ENCODE measurements around the gene ARHGAP21. TPM values are rescaled to one million over a fixed set of nuclear protein-coding genes. Genes with fewer than 3 reads are reported as not detected.

The ARHGAP21 gene
- total RNA-seq, 4 donors from 2014 or later, result 15.3 to 59.1 (median 37.1) TPM

GRCh38 chr10:24716295-24716694 lies 7.4 kb downstream of the ARHGAP21 start:
- DNase-seq, result no peak
- 48 to 54% methylated on average over 5 of the region's 5 CpGs for WGBS, 2 donors
- intact Hi-C loops (cut with DNase I), result loop anchor here (10.0 kb wide), 1 partner anchor 71 kb away; no protein-coding TSS in a partner anchor
- no peak for TF ChIP-seq POLR2A (IDR thresholded peaks at IDR 0.05)
- no peak for TF ChIP-seq CTCF (IDR thresholded peaks at IDR 0.05)
- peaks cover 0 to 65% (median 29%) of the 10 kb centered on the region in 3 donors for H3K4me1 ChIP-seq
- H3K27ac ChIP-seq, result no peak overlapping the region
- no peak overlapping the region for H3K4me3 ChIP-seq
- H3K27me3 ChIP-seq, result no peaks in the 10 kb centered on the region
- no peaks in the 10 kb centered on the region for H3K9me3 ChIP-seq
- no peaks in the 10 kb centered on the region for H3K36me3 ChIP-seq

- Histone ChIP-seq H3K4me1 (peaks cover 0 to 61% (median 29%) of the 10 kb centered on the region in 3 donors), H3K9me3 (no peaks in the 10 kb centered on the region), H3K4me3 (no peak overlapping the region), H3K27ac (no peak overlapping the region), H3K36me3 (no peaks in the 10 kb centered on the region), H3K27me3 (no peaks in the 10 kb centered on the region)
- DNase-seq, result no peak
- TF ChIP-seq POLR2A (IDR thresholded peaks at IDR 0.05) (no peak), CTCF (IDR thresholded peaks at IDR 0.05) (no peak)
- intact Hi-C loops (cut with DNase I), result loop anchor here (10.0 kb wide), 1 partner anchor 71 kb away; no protein-coding TSS in a partner anchor
- WGBS, 2 donors, result 73 to 76% methylated on average over 5 of the region's 5 CpGs
Observed at GRCh38 chr10:24715246-24715769, 8.4 kb downstream of the ARHGAP21 start.

- Histone ChIP-seq H3K4me1 (peaks cover 0 to 43% (median 20%) of the 10 kb centered on the region in 3 donors), H3K27ac (no peak overlapping the region), H3K27me3 (no peaks in the 10 kb centered on the region), H3K36me3 (no peaks in the 10 kb centered on the region), H3K4me3 (no peak overlapping the region), H3K9me3 (no peaks in the 10 kb centered on the region)
- DNase-seq, result no peak
- intact Hi-C loops (cut with DNase I), result loop anchor here (10.0 kb wide), 1 partner anchor 68 kb away; no protein-coding TSS in a partner anchor
- 82 to 93% methylated on average over 1 of the region's 1 CpG for WGBS, 2 donors
- TF ChIP-seq CTCF (IDR thresholded peaks at IDR 0.05) (no peak), POLR2A (IDR thresholded peaks at IDR 0.05) (no peak)
Observed at GRCh38 chr10:24713086-24713485, 10.6 kb downstream of the ARHGAP21 start.

- WGBS, 2 donors, result 71 to 72% methylated on average over 2 of the region's 2 CpGs
- H3K27me3 ChIP-seq, result no peaks in the 10 kb centered on the region
- H3K9me3 ChIP-seq, result no peaks in the 10 kb centered on the region
- no peak overlapping the region for H3K27ac ChIP-seq
- intact Hi-C loops (cut with DNase I), result loop anchor here (10.0 kb wide), 1 partner anchor 67 kb away; no protein-coding TSS in a partner anchor
- H3K4me1 ChIP-seq, result peaks cover 4 to 43% (median 18%) of the 10 kb centered on the region in 3 donors
- H3K4me3 ChIP-seq, result no peak overlapping the region
- no peak for DNase-seq
- no peaks in the 10 kb centered on the region for H3K36me3 ChIP-seq
- TF ChIP-seq CTCF (IDR thresholded peaks at IDR 0.05) (no peak), POLR2A (IDR thresholded peaks at IDR 0.05) (no peak)
Observed at GRCh38 chr10:24711465-24711864, 12.2 kb downstream of the ARHGAP21 start.

- Histone ChIP-seq H3K4me1 (peaks cover 6 to 42% (median 12%) of the 10 kb centered on the region in 3 donors), H3K27me3 (no peaks in the 10 kb centered on the region), H3K4me3 (no peak overlapping the region), H3K9me3 (no peaks in the 10 kb centered on the region), H3K36me3 (no peaks in the 10 kb centered on the region), H3K27ac (no peak overlapping the region)
- WGBS, 2 donors, result 82 to 88% methylated on average over 3 of the region's 3 CpGs
- intact Hi-C loops (cut with DNase I), result no loop called here
- TF ChIP-seq CTCF (IDR thresholded peaks at IDR 0.05) (no peak), POLR2A (IDR thresholded peaks at IDR 0.05) (no peak)
- DNase-seq, result no peak
Observed at GRCh38 chr10:24708081-24708480, 15.6 kb downstream of the ARHGAP21 start.

All from esophagus squamous epithelium (tissue), 5 donors.